CD14-positive monocyte (primary cell): ENCODE data around the gene AMOT. TPM values are rescaled to one million over a fixed set of nuclear protein-coding genes. Genes with fewer than 3 reads are reported as not detected.

Source experiments
- DNase-seq, 3 donors: peaks; one replicate each; pipeline ENCODE4 v3.0.0-alpha.2; 2011 to 2022
- H2AFZ ChIP-seq: 2 replicates; pipeline ENCODE4 v1.6.0; 2012; ENCODE audit warnings: mild to moderate bottlenecking, low read depth, low read length, inconsistent platforms; ENCODE audit not compliant: insufficient read depth, poor library complexity, severe bottlenecking
- H3K27ac ChIP-seq, 2 donors: 1 replicate in 1 of 2; 2 replicates in 1 of 2; pipeline ENCODE4 v1.5.1; 2012 to 2013; ENCODE audit warnings: low read length in 2 of 2, control low read depth in 1 of 2, inconsistent platforms in 1 of 2, low read depth in 1 of 2, mild to moderate bottlenecking in 1 of 2
- H3K27me3 ChIP-seq, 2 donors: one replicate each; pipeline versions ENCODE4 v1.6.0 to v1.6.1; 2011 to 2013; ENCODE audit warnings: low read length in 2 of 2; ENCODE audit not compliant: control insufficient read depth in 2 of 2, insufficient read depth in 2 of 2
- H3K36me3 ChIP-seq, 2 donors: replicated peaks in 1 of 2; 1 replicate in 1 of 2; 2 replicates in 1 of 2; pipeline versions ENCODE4 v1.5.1 to v1.6.1; 2012 to 2013; ENCODE audit warnings: low read length in 2 of 2, control low read depth in 1 of 2, inconsistent platforms in 1 of 2, mild to moderate bottlenecking in 1 of 2; ENCODE audit not compliant: insufficient read depth in 2 of 2, control insufficient read depth in 1 of 2
- H3K4me1 ChIP-seq, 2 donors: 1 replicate in 1 of 2; 2 replicates in 1 of 2; pipeline versions ENCODE4 v1.5.1 to v1.6.1; 2012 to 2013; ENCODE audit warnings: low read length in 2 of 2, control low read depth in 1 of 2, inconsistent platforms in 1 of 2, mild to moderate bottlenecking in 1 of 2, moderate library complexity in 1 of 2; ENCODE audit not compliant: insufficient read depth in 2 of 2, control insufficient read depth in 1 of 2
- H3K4me2 ChIP-seq: replicated peaks from 2 replicates; pipeline ENCODE3; 2012; ENCODE audit warnings: low read length, moderate library complexity, mild to moderate bottlenecking; ENCODE audit not compliant: poor library complexity, severe bottlenecking; ENCODE audit errors: extremely low read depth
- H3K4me3 ChIP-seq, 3 experiments: fragments of 200-600 bp in 1 of 3; sonication (generic) in 1 of 3; replicated peaks in 1 of 3; 1 replicate in 2 of 3; 2 replicates in 1 of 3; pipeline ENCODE4 v1.5.1; 2011 to 2013; ENCODE audit warnings: low read length in 3 of 3, mild to moderate bottlenecking in 3 of 3, control low read depth in 2 of 3, low read depth in 2 of 3, inconsistent platforms in 1 of 3, moderate library complexity in 1 of 3
- H3K79me2 ChIP-seq: 2 replicates; pipeline ENCODE4 v1.6.0; 2012; ENCODE audit warnings: mild to moderate bottlenecking, control low read depth, inconsistent platforms, low read length, moderate library complexity; ENCODE audit not compliant: insufficient read depth
- H3K9ac ChIP-seq: 2 replicates; pipeline ENCODE4 v1.6.0; 2017; ENCODE audit warnings: low read length, mild to moderate bottlenecking; ENCODE audit not compliant: insufficient read depth, poor library complexity, severe bottlenecking
- H3K9me3 ChIP-seq, 2 donors: replicated peaks in 1 of 2; 1 replicate in 1 of 2; 2 replicates in 1 of 2; pipeline versions ENCODE4 v1.5.1 to v1.6.1; 2012 to 2013; ENCODE audit warnings: low read length in 2 of 2, control low read depth in 1 of 2; ENCODE audit not compliant: control insufficient read depth in 1 of 2, insufficient read depth in 1 of 2
- H4K20me1 ChIP-seq: 2 replicates; pipeline ENCODE4 v1.6.0; 2012; ENCODE audit warnings: mild to moderate bottlenecking, low read length, control low read depth, moderate library complexity; ENCODE audit not compliant: insufficient read depth
- H3K27ac Mint-ChIP-seq, 7 donors: one replicate each; pipeline ENCODE4 v1.8.0; 2020; ENCODE audit warnings: mild to moderate bottlenecking in 7 of 7, mixed read lengths in 7 of 7, moderate library complexity in 6 of 7, inconsistent platforms in 2 of 7
- H3K27me3 Mint-ChIP-seq, 3 donors: one replicate each; pipeline ENCODE4 v1.8.0; 2021 to 2022; ENCODE audit warnings: low read depth in 3 of 3, mild to moderate bottlenecking in 3 of 3, mixed read lengths in 3 of 3, moderate library complexity in 3 of 3, inconsistent platforms in 1 of 3
- H3K36me3 Mint-ChIP-seq, 2 donors: one replicate each; pipeline ENCODE4 v1.8.0; 2020; ENCODE audit warnings: mixed read lengths in 2 of 2, inconsistent platforms in 1 of 2, mild to moderate bottlenecking in 1 of 2
- H3K4me1 Mint-ChIP-seq: one replicate; pipeline ENCODE4 v1.8.0; 2020; ENCODE audit warnings: mild to moderate bottlenecking, mixed read lengths
- H3K4me3 Mint-ChIP-seq, 2 donors: one replicate each; pipeline ENCODE4 v1.8.0; 2020; ENCODE audit warnings: mild to moderate bottlenecking in 2 of 2, mixed read lengths in 2 of 2, moderate library complexity in 1 of 2
- H3K9me3 Mint-ChIP-seq, 7 donors: one replicate each; pipeline ENCODE4 v1.8.0; 2020 to 2022; ENCODE audit warnings: mixed read lengths in 7 of 7, mild to moderate bottlenecking in 6 of 7, moderate library complexity in 6 of 7, inconsistent platforms in 2 of 7
- WGBS: methylation state at CpG from one replicate; pipeline ENCODE4 v1.1.5; 2013; ENCODE audit warnings: missing lambda C conversion rate; ENCODE audit not compliant: insufficient coverage; 5-methylcytosine and 5-hydroxymethylcytosine counted together
- intact Hi-C, 2 donors: fragments of 100-400 bp; cut with micrococcal nuclease; formaldehyde crosslinking; loops; one replicate each; pipeline versions ENCODE4 v1.15.0 to v1.15.1; 2023
- polyA plus RNA-seq, 3 donors: library from polyadenylated mRNA; depleted of rRNA in 1 of 3; unstranded in 2 of 3; stranded (reverse) in 1 of 3; fragments of 300-500 nt in 2 of 3; fragments of >200 nt in 1 of 3; fragmentation: Illumina TruSeq in 2 of 3; gene quantifications; 1 replicate in 2 of 3; 2 replicates in 1 of 3; pipeline ENCODE4 v1.2.3, GENCODE V29; 2012 to 2021
- TF ChIP-seq, protein P1 (sequence below): fragments of 200-600 bp; IDR thresholded peaks from one replicate; pipeline ENCODE4 v1.8.0; 2022; ENCODE audit warnings: antibody characterized with exemption, mild to moderate bottlenecking

Gene AMOT
- polyA plus RNA-seq, 3 donors: 0.04 to 0.11 TPM; not detected in 1

DNA sequence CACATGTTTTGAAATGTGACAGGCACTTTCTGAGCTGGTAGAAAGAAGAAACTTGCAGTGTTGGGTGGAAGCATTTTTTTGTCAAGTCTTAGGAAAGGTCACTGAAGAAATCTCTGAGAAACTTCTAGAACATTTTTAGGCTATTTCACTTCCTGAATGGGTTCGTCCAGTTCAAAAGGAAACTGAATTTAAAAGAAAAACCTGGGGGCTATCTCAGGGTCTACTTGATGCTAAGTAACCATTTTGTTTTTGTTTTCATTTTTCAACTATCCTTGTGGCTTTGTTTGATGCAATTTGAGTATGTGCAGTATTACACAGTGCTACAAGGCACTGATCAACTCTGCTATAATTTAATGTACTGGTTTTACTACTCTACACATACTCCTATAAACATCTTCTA, 34.0 kb upstream of the AMOT start:
- Mint-ChIP-seq H3K4me1 (no peaks in the 10 kb centered on the region), H3K9me3 (no peaks in the 10 kb centered on the region), H3K27ac (no peak overlapping the region), H3K4me3 (no peak overlapping the region), H3K36me3 (no peaks in the 10 kb centered on the region), H3K27me3 (peaks cover 0 to 3% (median 0%) of the 10 kb centered on the region in 3 donors)
- no peaks in the 10 kb centered on the region for H3K9me3 ChIP-seq
- no peaks in the 10 kb centered on the region for H4K20me1 ChIP-seq
- TF ChIP-seq, protein P1, sequence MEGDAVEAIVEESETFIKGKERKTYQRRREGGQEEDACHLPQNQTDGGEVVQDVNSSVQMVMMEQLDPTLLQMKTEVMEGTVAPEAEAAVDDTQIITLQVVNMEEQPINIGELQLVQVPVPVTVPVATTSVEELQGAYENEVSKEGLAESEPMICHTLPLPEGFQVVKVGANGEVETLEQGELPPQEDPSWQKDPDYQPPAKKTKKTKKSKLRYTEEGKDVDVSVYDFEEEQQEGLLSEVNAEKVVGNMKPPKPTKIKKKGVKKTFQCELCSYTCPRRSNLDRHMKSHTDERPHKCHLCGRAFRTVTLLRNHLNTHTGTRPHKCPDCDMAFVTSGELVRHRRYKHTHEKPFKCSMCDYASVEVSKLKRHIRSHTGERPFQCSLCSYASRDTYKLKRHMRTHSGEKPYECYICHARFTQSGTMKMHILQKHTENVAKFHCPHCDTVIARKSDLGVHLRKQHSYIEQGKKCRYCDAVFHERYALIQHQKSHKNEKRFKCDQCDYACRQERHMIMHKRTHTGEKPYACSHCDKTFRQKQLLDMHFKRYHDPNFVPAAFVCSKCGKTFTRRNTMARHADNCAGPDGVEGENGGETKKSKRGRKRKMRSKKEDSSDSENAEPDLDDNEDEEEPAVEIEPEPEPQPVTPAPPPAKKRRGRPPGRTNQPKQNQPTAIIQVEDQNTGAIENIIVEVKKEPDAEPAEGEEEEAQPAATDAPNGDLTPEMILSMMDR: no peak
- no CpG with 5 or more reads among the region's 1 CpG for WGBS
- H3K4me2 ChIP-seq: no peak overlapping the region
- H3K4me3 ChIP-seq: no peak overlapping the region
- no peak overlapping the region for H3K9ac ChIP-seq
- intact Hi-C loops: no loop called here
- H3K36me3 ChIP-seq: no peaks in the 10 kb centered on the region
- no peaks in the 10 kb centered on the region for H3K79me2 ChIP-seq
- H3K4me1 ChIP-seq: no peaks in the 10 kb centered on the region
- no peak overlapping the region for H3K27ac ChIP-seq
- no peaks in the 10 kb centered on the region for H3K27me3 ChIP-seq
- no peak overlapping the region for H2AFZ ChIP-seq
- DNase-seq: no peak

DNA sequence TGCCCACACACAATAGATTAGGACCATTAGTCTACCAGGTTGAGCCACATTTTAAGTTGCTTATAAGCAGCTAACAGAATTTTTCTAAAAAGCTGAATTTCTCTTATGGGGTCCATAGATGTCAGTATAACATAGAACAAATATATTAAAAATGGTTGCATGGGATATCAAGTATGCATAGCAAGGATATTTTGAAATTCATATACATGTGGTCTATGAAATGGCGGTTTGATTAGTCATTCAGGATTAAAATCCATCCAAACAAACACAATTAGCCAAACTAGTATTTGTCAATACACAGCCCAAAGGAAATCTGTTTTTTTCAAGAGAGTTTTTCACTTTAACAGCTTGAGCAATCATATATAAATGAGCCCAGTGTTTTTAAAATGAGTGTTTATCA, 33.5 kb upstream of the AMOT start:
- WGBS: no CpG with 5 or more reads among the region's 1 CpG
- no peak for DNase-seq
- Histone ChIP-seq H3K27ac (no peak overlapping the region), H3K9ac (no peak overlapping the region), H3K9me3 (no peaks in the 10 kb centered on the region), H3K27me3 (no peaks in the 10 kb centered on the region), H2AFZ (no peak overlapping the region), H3K79me2 (no peaks in the 10 kb centered on the region), H4K20me1 (no peaks in the 10 kb centered on the region), H3K4me2 (no peak overlapping the region), H3K4me3 (no peak overlapping the region), H3K4me1 (no peaks in the 10 kb centered on the region), H3K36me3 (no peaks in the 10 kb centered on the region)
- H3K4me3 Mint-ChIP-seq: no peak overlapping the region
- no peaks in the 10 kb centered on the region for H3K36me3 Mint-ChIP-seq
- TF ChIP-seq, protein P1: no peak
- peaks cover 0 to 1% (median 0%) of the 10 kb centered on the region in 3 donors for H3K27me3 Mint-ChIP-seq
- intact Hi-C loops: no loop called here
- H3K4me1 Mint-ChIP-seq: no peaks in the 10 kb centered on the region
- H3K27ac Mint-ChIP-seq: no peak overlapping the region
- no peaks in the 10 kb centered on the region for H3K9me3 Mint-ChIP-seq
